Pancreas (tissue), 10 donors: ENCODE measurements around the gene NOX5. TPM values are rescaled to one million over a fixed set of nuclear protein-coding genes. Genes with fewer than 3 reads are reported as not detected.
"Not testable (repeated sequence)": the region's sequence is repeated elsewhere in the genome, so short reads cannot be mapped to it uniquely, and the experiment has no call there.

Source experiments
- ATAC-seq, 4 donors: fragments of 200-7000 bp; cut with Tn5 transposase; one replicate each; pipeline versions ENCODE4 v1.8.0 to v1.9.1; 2020; ENCODE audit warnings: mild to moderate bottlenecking in 4 of 4, moderate library complexity in 4 of 4
- DNase-seq, 6 donors: peaks; one replicate each; pipeline ENCODE4 v3.0.0-alpha.2; 2020
- FAIRE-seq: peaks from 2 replicates; lab custom pipeline; 2012; peaks lifted over from hg19 to GRCh38; lab: Jason Lieb, UNC
- H3K27ac ChIP-seq, 4 donors: fragments of 200-600 bp; sonication (generic); 1 replicate in 3 of 4; 2 replicates in 1 of 4; pipeline versions ENCODE4 v1.5.0 to v1.8.0; 2020
- H3K27me3 ChIP-seq, 4 donors: fragments of 200-600 bp; one replicate each; pipeline ENCODE4 v1.8.0; 2021
- H3K36me3 ChIP-seq, 3 donors: fragments of 200-600 bp; sonication (generic) in 1 of 3; one replicate each; pipeline versions ENCODE4 v1.5.0 to v1.8.0; 2020 to 2021
- H3K4me1 ChIP-seq, 3 donors: fragments of 200-600 bp; one replicate each; pipeline ENCODE4 v1.8.0; 2021
- H3K4me3 ChIP-seq, 4 donors: fragments of 200-600 bp; sonication (generic) in 2 of 4; one replicate each; pipeline versions ENCODE4 v1.5.0 to v1.8.0; 2020 to 2021
- H3K9me3 ChIP-seq, 4 donors: fragments of 200-600 bp; one replicate each; pipeline ENCODE4 v1.8.0; 2021
- WGBS, 2 donors: extraction: QIAGEN DNeasy Blood & Tissue Kit; methylation state at CpG; one replicate each; pipeline ENCODE4 v1.1.7; 2013; 5-methylcytosine and 5-hydroxymethylcytosine counted together
- intact Hi-C, 3 donors: fragments of 100-400 bp; cut with DNase I; formaldehyde crosslinking; loops; one replicate each; pipeline versions ENCODE4 v1.11.1 to v1.14.2; 2022
- polyA plus RNA-seq, 2 donors: library from polyadenylated mRNA; stranded (reverse); fragments of 200-250 nt; gene quantifications; one replicate each; pipeline ENCODE4 v1.2.3, GENCODE V29; 2013
- total RNA-seq, 6 donors: library from RNA; stranded (reverse); fragmentation: NEBNext Ultra II Directional in 4 of 6; extraction: Animal tissue kit (Norgen Biotek cat#: 25700) in 4 of 6; gene quantifications; one replicate each; pipeline versions ENCODE4 v1.2.1 to v1.2.4, GENCODE V29; 2021 to 2023
- TF ChIP-seq, protein P1 (sequence below), 4 donors: fragments of 200-600 bp; sonication (generic) in 3 of 4; IDR thresholded peaks; one replicate each; pipeline versions ENCODE4 v1.5.0 to v1.8.0; 2021; ENCODE audit warnings: antibody characterized with exemption in 4 of 4
- donor health status: healthy with polysubstance abuse.
- donor health status: DM: no; HTN: no; CAD: no; lungs with moderate emphysema.
- donor health status: DM: no; HTN: no; CAD: no.
- donor health status: control.
- donor health status: control.
- donor health status: Bipolar disorder and iron deficiency.
- donor health status: DM: yes; HTN: yes; CAD: no.
- donor health status: DM: no; HTN: no; CAD: no.
- donor health status: DM: no; HTN: no; CAD: no.
- donor health status: DM: yes; HTN: yes; CAD: no.

NOX5 gene
- total and polyA plus RNA-seq, 8 donors, result 0.04 to 0.26 (median 0.12) TPM; not detected in 3

DNA sequence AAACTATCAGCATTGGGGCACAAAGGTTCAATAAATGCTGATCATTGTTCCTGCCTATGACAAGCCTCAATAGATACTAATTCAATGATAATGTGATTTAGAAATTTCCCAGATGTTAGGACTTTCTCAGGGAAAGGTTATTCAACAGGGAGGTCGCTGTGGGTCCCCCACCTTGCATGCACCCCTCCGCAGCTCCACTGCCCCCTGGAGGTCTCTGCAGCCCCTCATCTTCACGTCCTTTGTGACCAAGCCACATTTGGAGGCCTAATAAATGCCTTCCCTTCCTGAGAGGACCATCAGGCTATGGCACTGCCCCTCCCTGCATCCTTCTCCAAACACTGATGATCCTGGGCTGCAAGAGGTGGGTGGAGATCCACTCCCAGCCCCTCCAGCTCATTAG lies 50.2 kb downstream of the NOX5 start:
- no peak for FAIRE-seq
- H3K27me3 ChIP-seq, result no peaks in the 10 kb centered on the region
- no peak overlapping the region for H3K27ac ChIP-seq
- intact Hi-C loops, result no loop called here
- H3K9me3 ChIP-seq, result no peaks in the 10 kb centered on the region
- 72 to 79% methylated on average over 3 of the region's 3 CpGs for WGBS, 2 donors
- TF ChIP-seq, protein P1, sequence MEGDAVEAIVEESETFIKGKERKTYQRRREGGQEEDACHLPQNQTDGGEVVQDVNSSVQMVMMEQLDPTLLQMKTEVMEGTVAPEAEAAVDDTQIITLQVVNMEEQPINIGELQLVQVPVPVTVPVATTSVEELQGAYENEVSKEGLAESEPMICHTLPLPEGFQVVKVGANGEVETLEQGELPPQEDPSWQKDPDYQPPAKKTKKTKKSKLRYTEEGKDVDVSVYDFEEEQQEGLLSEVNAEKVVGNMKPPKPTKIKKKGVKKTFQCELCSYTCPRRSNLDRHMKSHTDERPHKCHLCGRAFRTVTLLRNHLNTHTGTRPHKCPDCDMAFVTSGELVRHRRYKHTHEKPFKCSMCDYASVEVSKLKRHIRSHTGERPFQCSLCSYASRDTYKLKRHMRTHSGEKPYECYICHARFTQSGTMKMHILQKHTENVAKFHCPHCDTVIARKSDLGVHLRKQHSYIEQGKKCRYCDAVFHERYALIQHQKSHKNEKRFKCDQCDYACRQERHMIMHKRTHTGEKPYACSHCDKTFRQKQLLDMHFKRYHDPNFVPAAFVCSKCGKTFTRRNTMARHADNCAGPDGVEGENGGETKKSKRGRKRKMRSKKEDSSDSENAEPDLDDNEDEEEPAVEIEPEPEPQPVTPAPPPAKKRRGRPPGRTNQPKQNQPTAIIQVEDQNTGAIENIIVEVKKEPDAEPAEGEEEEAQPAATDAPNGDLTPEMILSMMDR (IDR thresholded peaks at IDR 0.05), result no peak
- DNase-seq, result no peak
- H3K4me1 ChIP-seq, result no peaks in the 10 kb centered on the region
- ATAC-seq, result no peak
- H3K4me3 ChIP-seq, result no peak overlapping the region
- H3K36me3 ChIP-seq, result no peaks in the 10 kb centered on the region

DNA sequence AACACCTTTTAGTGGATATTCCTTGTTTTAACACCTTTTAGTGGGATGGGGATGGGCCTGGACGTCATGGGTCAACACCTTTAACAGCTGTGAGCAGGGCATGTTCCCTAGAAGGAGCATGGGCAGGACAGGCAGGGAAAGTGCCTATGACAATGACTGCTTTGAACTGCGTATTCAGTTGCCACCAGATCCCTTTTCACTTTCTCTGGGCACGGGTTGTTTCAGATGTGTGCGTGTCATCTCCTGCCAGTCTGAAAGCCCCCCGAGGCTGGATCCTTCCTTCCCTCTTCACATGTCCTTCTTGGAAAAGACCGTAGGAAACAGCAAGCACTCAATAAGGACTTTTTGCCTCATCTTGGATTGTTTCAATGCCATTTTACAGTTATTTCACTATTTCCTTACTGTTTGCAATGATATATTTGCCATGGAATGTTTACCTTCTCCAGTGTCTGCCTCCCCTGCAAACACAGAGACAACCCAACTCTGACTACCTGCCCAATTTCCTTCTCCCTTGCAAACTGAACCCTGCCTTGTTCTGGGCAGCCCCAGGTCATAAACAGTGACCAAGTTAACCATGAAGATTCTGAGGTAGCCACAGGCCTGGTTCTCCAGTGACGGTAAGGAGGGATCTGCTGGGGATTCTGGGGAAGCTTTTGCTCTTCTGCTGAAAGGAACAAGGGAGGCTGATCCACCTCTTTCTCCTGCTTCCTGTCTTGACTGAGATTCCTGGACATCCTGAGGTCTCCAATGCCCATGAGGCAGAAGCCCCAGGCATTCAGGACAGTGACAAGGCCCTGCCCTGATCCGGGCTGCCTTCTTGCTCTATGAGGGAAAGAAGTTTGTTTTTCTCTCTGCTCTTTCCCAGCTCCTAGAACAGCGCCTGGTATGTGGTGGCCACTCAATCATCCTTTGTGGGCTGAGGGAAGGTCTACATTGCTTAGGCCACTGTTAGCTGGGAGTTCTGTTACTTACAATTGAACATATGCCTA lies 51.8 kb downstream of the NOX5 start:
- no peak overlapping the region for H3K27ac ChIP-seq
- H3K4me1 ChIP-seq, result no peaks in the 10 kb centered on the region
- 78 to 84% methylated on average over 9 of the region's 9 CpGs for WGBS, 2 donors
- DNase-seq (no peak), FAIRE-seq (no peak), ATAC-seq (no peak)
- H3K36me3 ChIP-seq, result no peaks in the 10 kb centered on the region
- TF ChIP-seq, protein P1 (IDR thresholded peaks at IDR 0.05), result no peak
- intact Hi-C loops, result no loop called here
- H3K27me3 ChIP-seq, result no peaks in the 10 kb centered on the region
- H3K4me3 ChIP-seq, result no peak overlapping the region
- no peaks in the 10 kb centered on the region for H3K9me3 ChIP-seq

DNA sequence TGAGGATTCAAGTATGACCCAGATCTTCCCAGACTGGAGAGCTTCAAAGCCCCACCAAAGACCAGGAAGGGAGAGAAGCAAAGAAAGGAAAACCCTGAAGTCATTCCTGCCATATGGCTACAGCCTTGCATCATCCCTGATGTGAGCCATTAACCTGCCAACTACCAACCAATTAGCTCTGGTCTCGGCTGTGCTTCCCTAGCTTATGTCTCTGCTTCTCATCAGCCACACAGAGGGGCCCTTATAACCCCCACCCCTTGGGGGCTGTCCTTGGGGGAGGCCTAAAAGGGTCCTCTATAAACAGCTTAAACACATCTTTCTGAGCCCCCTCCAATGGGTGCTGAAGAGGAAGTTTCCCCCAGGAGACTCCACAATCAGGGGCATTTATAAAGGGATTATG lies 52.8 kb downstream of the NOX5 start:
- ATAC-seq (no peak), FAIRE-seq (no peak), DNase-seq (no peak)
- Histone ChIP-seq H3K4me3 (no peak overlapping the region), H3K36me3 (no peaks in the 10 kb centered on the region), H3K4me1 (no peaks in the 10 kb centered on the region), H3K9me3 (no peaks in the 10 kb centered on the region), H3K27ac (no peak overlapping the region), H3K27me3 (no peaks in the 10 kb centered on the region)
- intact Hi-C loops, result no loop called here
- TF ChIP-seq, protein P1 (IDR thresholded peaks at IDR 0.05), result no peak
- 85 to 96% methylated on average over 1 of the region's 1 CpG for WGBS, 2 donors

DNA sequence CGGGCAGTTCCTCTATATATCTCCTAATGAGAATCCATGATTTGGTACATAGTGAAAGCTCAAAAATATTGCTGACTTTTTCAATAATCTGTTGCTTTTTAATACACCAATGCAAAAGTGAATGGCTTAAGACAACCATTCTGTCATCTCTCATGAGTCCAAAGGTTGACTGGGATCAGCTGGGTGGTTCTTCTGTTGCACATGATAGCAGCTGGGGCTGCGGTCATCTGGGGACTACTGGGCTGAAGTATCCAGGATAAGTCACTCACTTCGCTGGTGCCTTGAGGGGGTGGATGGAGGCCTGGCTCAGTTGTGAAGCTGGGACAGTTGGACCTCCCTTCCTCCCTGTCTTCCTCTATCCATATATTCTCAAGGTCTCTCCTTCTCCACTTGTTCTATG lies 53.7 kb downstream of the NOX5 start:
- FAIRE-seq, result no peak
- DNase-seq, result no peak
- intact Hi-C loops, result no loop called here
- TF ChIP-seq, protein P1 (IDR thresholded peaks at IDR 0.05), result no peak
- ATAC-seq, result no peak
- Histone ChIP-seq H3K4me1 (no peaks in the 10 kb centered on the region), H3K36me3 (no peaks in the 10 kb centered on the region), H3K9me3 (no peaks in the 10 kb centered on the region), H3K4me3 (no peak overlapping the region), H3K27me3 (no peaks in the 10 kb centered on the region), H3K27ac (no peak overlapping the region)
- WGBS, 2 donors, result 92% methylated on average over 3 of the region's 3 CpGs

DNA sequence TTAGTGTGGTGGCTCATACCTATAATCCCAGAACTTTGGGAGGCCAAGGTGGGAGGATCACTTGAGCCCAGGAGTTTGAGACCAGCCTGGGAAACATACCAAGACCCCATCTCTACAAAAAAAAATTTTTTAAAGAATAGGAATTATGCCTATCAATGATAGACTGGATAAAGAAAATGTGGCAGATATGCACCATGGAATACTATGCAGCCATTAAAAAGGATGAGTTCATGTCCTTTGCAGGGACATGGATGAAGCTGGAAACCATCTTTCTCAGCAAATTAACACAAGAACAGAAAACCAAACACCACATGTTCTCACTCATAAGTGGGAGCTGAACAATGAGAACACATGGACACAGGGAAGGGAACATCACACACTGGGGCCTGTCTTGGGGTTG lies 54.8 kb downstream of the NOX5 start:
- FAIRE-seq, DNase-seq, H3K4me3 ChIP-seq, H3K9me3 ChIP-seq, H3K4me1 ChIP-seq, H3K27me3 ChIP-seq, intact Hi-C loops, ATAC-seq, H3K36me3 ChIP-seq, H3K27ac ChIP-seq: not testable (repeated sequence)
